Erythroblast (primary cell): ENCODE data around the gene TOX2.

ENCODE experiments used
- GATA1 ChIP-seq: IDR thresholded peaks from 2 replicates; pipeline ENCODE4 v1.6.1; 2011; ENCODE audit warnings: low read depth, mild to moderate bottlenecking, control low read depth, low read length, moderate library complexity
- POLR2A ChIP-seq: IDR thresholded peaks from 2 replicates; pipeline ENCODE4 v1.6.1; 2011; ENCODE audit warnings: mild to moderate bottlenecking, low read length

GRCh38 chr20:43915211-43916072 lies 790 bp downstream of the TOX2 start:
- no peak for TF ChIP-seq POLR2A
- no peak for TF ChIP-seq GATA1
